SK-N-DZ (cell line): ENCODE data around the gene CTXND1. TPM values are rescaled to one million over a fixed set of nuclear protein-coding genes. Genes with fewer than 3 reads are reported as not detected.
"Not testable (repeated sequence)": the region's sequence is repeated elsewhere in the genome, so short reads cannot be mapped to it uniquely, and the experiment has no call there.

Source experiments
- DNase-seq: peaks from one replicate; pipeline ENCODE4 v3.0.0-alpha.2; 2015; ENCODE audit warnings: low spot score
- polyA plus RNA-seq, 2 experiments: library from polyadenylated mRNA; depleted of rRNA; stranded (reverse); fragments of >200 nt; gene quantifications; 2 replicates each; pipeline ENCODE4 v1.2.3, GENCODE V29; 2014

Gene CTXND1
- polyA plus RNA-seq (2014; cell fraction: cytosol; rRNA removed): not detected in 2 replicates
- not detected in 2 replicates for polyA plus RNA-seq (2014; cell fraction: nucleus; rRNA removed)

DNA sequence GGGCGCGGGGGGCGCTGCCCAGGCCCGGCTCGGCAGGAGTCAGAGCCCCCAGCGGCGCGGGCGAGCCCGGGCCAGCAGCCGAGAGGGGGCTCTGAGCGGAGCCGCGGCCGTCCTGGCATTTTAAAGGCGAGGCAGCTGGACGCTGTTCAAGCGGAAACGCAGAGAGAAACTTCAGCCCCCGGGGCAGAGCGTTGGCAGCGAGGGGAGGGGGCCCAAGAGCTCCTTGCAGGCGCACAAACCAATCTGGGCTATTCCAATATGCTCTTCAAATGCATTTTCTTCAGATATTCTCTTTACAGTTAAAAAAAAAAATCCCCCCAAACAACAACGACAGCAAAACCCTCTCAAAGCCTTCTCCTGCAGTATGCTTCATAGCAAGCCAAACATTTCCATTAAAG is at the start of gene CTXND1:
Gene CTXND1, minus strand, starts transcription at position 93 of the 398 bp plus-strand sequence. CDS start 50,264 bp downstream, outside the sequence.
- no peak for DNase-seq

DNA sequence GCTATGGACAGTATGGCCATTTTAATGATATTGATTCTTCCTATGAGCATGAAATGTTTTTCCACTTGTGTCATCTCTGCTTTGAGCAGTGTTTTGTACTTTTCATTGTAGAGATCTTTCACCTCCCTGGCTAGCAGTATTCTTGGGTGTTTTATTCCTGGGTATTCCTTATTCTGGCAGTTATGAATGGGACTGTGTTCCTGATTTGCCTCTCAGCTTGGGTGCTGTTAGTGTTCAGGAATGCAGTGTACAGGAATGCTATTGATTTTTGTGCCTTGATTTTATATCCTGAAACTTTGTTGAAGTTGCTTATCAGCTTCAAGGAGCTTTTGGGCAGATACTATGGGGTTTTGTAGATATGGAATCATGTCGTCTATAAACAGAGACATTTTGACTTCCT is 49.5 kb upstream of the CTXND1 start:
- no peak for DNase-seq

DNA sequence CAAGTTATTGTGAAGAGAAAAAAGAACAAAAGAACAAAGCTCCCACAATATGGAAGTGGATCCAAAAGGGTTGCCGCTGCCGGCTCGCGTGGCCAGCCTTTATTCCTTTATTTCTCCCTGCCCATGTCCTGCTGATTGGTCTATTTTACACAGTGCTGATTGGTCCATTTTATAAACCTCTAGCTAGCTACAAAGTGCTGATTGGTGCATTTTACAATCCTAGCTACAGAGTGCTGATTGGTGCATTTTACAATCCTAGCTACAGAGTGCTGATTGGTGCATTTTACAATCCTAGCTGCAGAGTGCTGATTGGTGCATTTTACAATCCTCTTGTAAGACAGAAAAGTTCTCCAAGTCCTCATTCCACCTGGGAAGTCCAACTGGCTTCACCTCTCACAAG is 43.8 kb upstream of the CTXND1 start:
- not testable (repeated sequence) for DNase-seq

- no peak for DNase-seq
Observed at GRCh38 chr15:80292079-80292478, 40.1 kb upstream of the CTXND1 start.

- not testable (repeated sequence) for DNase-seq
Observed at GRCh38 chr15:80290891-80291290, 38.9 kb upstream of the CTXND1 start.

DNA sequence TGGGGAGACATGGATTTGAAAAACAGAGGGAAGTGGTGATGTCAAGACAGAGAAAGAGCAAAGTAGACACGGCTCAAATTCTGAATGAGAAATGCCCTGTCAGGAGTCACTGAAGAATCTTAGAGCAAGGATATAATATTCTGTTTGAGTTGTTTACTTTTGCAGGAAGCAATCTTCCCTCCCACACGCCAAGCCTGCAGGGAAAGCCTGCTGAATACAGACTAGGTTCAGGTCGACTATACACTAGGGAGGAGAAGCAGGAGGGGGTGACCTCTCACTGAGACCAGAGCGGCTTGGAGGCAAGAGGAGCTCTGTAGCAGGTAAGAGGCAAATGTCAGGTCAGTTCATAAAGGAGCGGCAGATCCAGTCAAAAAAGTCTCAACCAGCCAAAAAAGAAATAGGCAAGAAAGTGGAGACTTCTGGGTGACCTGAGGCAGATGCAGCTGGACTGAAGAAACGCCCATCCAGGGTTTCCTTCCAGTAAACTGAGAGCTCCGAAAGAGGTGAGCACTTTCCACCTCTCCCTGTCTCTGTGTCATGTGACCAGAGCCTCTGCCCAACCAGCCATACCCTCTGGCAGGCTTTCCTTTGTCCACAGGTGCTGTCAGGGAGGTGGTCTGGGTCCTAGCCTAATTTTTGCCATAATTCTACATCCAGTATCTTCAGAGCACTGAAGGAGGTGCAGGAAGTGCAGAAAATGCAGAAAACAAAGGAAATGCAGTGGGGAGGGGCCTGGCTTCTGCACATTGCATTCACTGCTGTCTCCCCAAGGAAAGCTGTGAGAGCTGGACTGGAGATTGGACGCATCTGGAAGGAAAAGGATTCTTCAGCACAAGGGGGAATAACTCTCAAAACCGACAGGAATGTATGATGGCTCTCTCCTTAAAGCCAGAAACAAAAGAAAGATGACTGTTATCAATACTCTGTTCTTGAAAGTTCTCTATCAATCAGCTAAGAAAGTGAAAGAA is 37.8 kb upstream of the CTXND1 start:
- DNase-seq: no peak

DNA sequence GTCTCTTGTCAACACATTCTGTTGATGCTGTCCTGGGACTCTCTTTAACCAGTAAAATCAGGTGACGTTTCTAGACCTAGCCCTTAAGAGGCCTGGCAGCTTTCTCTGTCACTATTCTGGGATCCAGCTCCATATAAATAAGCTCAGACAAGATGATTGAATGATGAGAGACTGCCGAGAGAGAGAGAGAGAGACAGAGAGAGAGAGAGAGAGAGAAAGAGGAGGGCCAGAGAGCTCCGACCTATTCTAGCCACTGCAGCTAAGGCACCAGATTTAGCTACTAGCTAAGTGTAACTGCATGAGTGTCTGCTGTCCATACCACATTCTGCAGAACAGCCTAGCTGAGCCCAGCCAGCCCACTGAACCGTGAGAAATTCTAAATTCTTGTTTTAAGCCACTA is 36.1 kb upstream of the CTXND1 start:
- no peak for DNase-seq

GRCh38 chr15:80286055-80286454 is 34.0 kb upstream of the CTXND1 start:
- DNase-seq: no peak

DNA sequence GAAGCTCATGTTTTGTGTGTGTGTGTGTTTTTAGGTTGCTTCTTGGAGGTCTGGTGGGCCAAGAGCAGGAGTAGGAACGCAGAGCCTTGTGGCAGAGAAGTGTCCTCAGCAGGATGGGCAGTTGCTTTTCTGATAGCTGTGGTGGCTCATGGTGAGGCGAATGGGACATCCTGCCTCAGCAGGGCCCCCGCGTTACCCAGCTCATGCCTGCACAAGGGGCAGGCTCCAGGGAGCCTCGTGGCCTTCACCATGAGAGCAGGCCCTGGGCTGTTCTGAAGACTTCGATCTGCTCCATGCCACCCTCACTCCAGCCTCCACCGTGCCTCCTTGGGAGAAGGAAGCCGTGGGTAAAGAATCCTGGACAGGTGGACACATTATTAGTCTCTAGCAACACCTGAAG is 33.4 kb upstream of the CTXND1 start:
- DNase-seq: no peak

DNA sequence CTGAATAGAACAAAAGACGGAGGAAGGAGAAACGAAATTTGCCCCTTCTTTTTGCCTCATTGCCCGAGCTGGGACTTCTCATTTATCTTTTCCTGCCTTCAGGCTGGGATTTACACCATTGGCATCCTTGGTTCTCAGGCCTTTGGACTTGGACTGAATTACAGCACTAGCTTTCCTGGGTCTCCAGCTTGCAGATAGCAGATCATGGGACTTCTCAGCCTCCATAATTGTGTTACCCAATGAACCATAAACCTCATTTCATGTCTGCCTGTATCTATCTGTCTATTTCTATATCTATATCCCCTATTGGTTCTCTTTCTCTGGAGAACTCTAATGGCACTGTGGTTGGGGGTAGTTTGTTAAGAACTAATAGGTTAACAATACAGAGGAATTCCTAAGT is 31.5 kb upstream of the CTXND1 start:
- no peak for DNase-seq

- no peak for DNase-seq
Observed at GRCh38 chr15:80277147-80277546, 25.1 kb upstream of the CTXND1 start.

DNA sequence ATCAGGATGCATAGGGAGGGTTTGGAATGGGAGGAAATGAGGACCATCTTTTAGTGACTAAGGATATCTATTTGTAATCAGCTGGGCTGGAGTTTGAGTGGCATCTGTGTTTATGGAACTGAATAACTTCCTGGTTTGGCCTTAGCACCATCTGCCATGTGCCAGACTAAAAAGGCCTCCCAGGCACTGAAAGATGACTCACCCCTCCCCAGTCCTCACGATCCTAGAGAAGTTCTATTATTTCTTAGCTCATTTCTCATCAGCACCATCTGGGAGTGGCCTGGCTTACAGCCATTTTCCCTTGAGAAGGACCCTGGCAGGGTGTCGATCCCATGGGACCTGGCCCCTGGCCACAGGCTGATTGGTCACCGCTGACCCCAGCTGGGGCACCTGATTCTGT is 23.9 kb upstream of the CTXND1 start:
- DNase-seq: no peak

- DNase-seq: no peak
Observed at GRCh38 chr15:80274996-80275395, 23.0 kb upstream of the CTXND1 start.

- DNase-seq: no peak
Observed at GRCh38 chr15:80274554-80274953, 22.5 kb upstream of the CTXND1 start.

DNA sequence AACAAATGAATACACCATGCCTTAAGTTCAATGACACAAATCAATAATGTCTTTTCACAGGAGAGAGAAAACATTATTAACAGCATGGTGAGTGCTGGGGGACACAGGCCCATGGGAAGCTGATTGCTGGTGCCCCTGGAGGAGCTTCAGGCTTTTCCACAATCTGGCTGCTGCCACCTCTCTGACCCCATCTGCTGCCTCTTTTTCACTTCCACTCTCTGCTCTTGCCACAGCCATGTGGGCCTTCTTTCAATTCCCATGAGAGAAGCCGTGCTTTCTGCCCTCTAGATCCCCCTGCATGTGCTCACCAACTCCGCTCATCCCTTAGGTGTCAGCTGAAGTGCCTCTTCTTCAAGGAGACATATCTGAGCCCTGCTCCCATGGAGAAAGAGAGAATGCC is 21.0 kb upstream of the CTXND1 start:
- no peak for DNase-seq

DNA sequence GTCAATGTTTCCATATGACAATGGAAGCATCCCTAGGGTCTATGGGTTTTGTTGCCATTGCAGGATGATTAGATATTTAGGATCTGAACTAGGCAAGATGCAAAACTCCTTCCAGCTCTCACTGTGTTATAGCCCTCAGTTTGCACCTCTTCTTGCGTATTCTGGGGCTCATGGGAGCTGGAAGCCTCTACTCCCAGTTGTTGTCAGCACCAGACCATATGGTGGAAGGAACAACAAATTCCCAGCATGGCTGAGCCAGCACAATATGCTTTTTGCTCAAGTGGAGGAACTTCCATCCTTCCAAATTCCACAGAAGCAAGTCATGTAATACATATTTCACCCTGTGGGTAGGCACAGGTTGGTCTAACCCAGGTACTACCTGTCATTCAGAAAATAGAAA is 18.5 kb upstream of the CTXND1 start:
- DNase-seq: no peak

GRCh38 chr15:80268101-80268500 is 16.1 kb upstream of the CTXND1 start:
- DNase-seq: no peak

DNA sequence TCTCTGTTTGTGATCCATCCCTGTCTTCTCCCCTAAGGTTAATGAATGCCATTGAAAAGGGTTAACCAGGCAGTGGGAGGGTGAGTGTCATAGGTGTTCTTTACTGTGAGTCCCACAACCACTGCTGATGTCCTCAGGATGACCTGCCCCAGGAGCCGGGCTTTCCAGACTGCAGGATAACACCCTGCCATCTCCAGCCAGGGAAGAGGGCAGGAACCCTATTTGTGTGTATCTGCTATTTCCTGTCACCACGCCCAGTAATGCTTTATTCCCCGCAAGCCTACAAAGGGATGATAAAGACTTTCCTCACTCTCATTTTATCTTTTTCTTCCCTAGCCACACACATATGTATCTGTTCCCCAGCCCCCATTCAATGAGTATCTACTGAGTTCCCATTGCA is 15.6 kb upstream of the CTXND1 start:
- no peak for DNase-seq

DNA sequence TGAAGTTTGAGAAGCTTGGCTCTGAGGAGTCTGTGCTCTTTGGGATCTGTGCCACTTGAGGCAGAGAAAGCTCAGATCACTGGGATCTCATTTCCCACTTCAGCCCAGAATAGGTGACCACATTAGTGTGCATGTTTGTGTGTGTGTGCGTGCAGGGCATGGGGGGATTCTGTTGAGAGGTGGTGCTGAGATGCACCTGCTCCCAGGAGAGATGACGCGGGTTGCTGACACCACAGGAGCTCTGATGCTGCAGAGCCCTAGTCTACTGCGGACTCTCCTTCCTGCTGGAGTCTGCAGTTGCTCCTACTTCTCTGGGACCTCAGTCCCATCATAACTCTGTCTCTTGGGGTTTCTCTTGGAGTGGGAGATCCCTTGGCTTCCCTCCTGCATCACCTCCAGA is 14.7 kb upstream of the CTXND1 start:
- no peak for DNase-seq

DNA sequence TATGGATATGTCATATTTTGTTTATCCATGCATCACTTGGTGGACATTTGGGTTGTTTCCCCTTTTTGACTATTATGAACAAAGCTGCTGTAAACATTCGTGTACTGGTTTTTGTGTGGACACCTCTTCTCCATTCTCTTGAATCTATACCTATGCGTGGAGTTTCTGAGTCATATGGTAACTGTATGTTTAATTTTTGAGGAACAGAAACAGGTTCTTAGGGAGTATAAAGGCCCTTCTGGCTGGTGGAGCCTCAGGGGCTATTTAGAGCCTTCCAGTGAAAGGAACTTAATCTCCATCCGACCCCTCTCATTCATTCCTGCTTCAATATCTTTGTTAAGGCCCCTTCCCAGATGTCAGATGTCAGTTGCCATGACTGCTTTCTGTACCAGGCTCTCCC is 14.1 kb upstream of the CTXND1 start:
- no peak for DNase-seq

DNA sequence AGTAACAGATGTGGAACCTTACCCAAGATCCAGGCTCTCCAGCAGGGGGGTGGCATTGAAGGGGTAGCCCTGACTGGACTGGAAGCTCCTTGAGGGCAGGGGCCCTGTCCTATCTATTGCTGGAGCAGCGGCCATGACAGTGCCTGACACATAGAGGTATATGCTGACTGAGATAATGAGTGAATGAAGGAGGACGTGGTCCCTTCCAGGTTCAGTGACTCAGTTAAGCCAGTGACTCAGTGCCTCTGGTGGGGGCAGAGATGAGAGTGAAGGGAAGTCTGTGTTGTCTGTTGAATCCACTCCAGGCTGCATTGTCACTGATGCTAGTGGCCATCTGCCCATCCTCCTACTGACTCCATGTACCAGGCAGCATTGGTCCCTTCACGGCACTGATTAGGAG is 13.0 kb upstream of the CTXND1 start:
- no peak for DNase-seq

GRCh38 chr15:80264031-80264430 is 12.0 kb upstream of the CTXND1 start:
- no peak for DNase-seq

DNA sequence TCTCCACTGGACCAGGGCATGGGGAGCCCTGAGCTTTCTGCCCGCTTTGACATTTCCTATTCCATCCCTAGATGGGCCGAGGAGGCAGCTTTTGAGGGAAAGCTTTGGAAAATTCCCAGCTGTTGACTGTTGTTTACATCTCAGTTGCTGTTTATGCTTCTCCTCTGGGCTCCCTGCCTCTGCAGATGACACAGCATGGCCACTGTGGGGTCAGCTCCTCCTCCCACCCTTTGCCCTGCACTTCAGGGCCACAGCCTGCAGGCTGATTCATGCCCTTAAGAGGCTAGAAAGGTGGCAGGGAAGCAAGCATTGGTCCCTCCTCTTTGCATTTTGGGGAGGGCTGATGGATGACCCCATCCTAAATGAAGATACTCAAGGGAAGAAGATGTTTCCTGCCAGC is 8.5 kb upstream of the CTXND1 start:
- no peak for DNase-seq
